Activated CD8-positive, alpha-beta memory T cell treated with anti-CD3 and anti-CD28 coated beads, Interleukin-2, amount 10 ng/mL, durations not matched to agents 7 days and 5 days (primary cell): Measurements from ENCODE around the gene TRIM54. TPM values are rescaled to one million over a fixed set of nuclear protein-coding genes. Genes with fewer than 3 reads are reported as not detected.

ENCODE experiments used
- total RNA-seq, 2 experiments: library from RNA; stranded (reverse); gene quantifications; one replicate each; pipeline ENCODE4 v1.2.3, GENCODE V29; 2021

TRIM54 gene
- total RNA-seq, 2 experiments from 2014 or later = 0.28 TPM; not detected in 1

Other genes with a start within 250 kb of the TRIM54 start
- gene TMEM214, start 249.5 kb upstream of the TRIM54 start, total RNA-seq = 10 to 100 TPM; 68.7 to 86.6 TPM
- gene AGBL5, start 230.8 kb upstream of the TRIM54 start, total RNA-seq = 10 to 100 TPM; 13.8 to 15.1 TPM
- gene OST4, start 210.8 kb upstream of the TRIM54 start, total RNA-seq = 100 to 1,000 TPM; 248 to 318 TPM
- under 1 TPM; 0.75 to 0.79 TPM for gene EMILIN1, start 203.8 kb upstream of the TRIM54 start, total RNA-seq
- 1 to 10 TPM; 8.0 to 8.8 TPM for gene KHK, start 195.7 kb upstream of the TRIM54 start, total RNA-seq
- gene CGREF1, start 163.3 kb upstream of the TRIM54 start, total RNA-seq = 1 to 10 TPM; 1.1 to 2.5 TPM
- under 1 TPM; 0.21 to 0.29 TPM for gene ABHD1, start 158.6 kb upstream of the TRIM54 start, total RNA-seq
- 10 to 100 TPM; 61.6 to 69.4 TPM for gene PREB, start 147.8 kb upstream of the TRIM54 start, total RNA-seq
- not detected for gene PRR30, start 143.0 kb upstream of the TRIM54 start, total RNA-seq
- gene TCF23, start 133.4 kb upstream of the TRIM54 start, total RNA-seq = not detected
- 10 to 100 TPM; 78.6 to 84.0 TPM for gene ATRAID, start 70.4 kb upstream of the TRIM54 start, total RNA-seq
- 10 to 100 TPM; 35.0 to 47.9 TPM for gene SLC5A6, start 70.2 kb upstream of the TRIM54 start, total RNA-seq
- 10 to 100 TPM; 78.6 to 99.5 TPM for gene CAD, start 65.1 kb upstream of the TRIM54 start, total RNA-seq
- under 1 TPM; 0.38 to 0.47 TPM for gene SLC30A3, start 19.4 kb upstream of the TRIM54 start, total RNA-seq
- not detected for gene DNAJC5G, start 7.0 kb upstream of the TRIM54 start, total RNA-seq
- 1 to 10 TPM; 1.1 to 2.6 TPM for gene UCN, start 26.0 kb downstream of the TRIM54 start, total RNA-seq
- gene MPV17, start 40.7 kb downstream of the TRIM54 start, total RNA-seq = 10 to 100 TPM; 87.4 to 97.6 TPM
- 10 to 100 TPM; 54.6 to 67.6 TPM for gene GTF3C2, start 74.3 kb downstream of the TRIM54 start, total RNA-seq
- 10 to 100 TPM; 38.6 to 43.1 TPM for gene EIF2B4, start 87.9 kb downstream of the TRIM54 start, total RNA-seq
- 100 to 1,000 TPM; 101 to 125 TPM for gene SNX17, start 88.2 kb downstream of the TRIM54 start, total RNA-seq
- gene ZNF513, start 98.3 kb downstream of the TRIM54 start, total RNA-seq = 10 to 100 TPM; 12.7 to 15.4 TPM
- gene PPM1G, start 127.2 kb downstream of the TRIM54 start, total RNA-seq = 100 to 1,000 TPM; 136 to 159 TPM
- 100 to 1,000 TPM in 1 of 2 experiments, 10 to 100 TPM in 1; 88.5 to 103 TPM for gene NRBP1, start 146.2 kb downstream of the TRIM54 start, total RNA-seq
- 1 to 10 TPM; 4.5 to 6.4 TPM for gene KRTCAP3, start 160.0 kb downstream of the TRIM54 start, total RNA-seq
- gene IFT172, start 207.3 kb downstream of the TRIM54 start, total RNA-seq = 10 to 100 TPM; 11.5 to 15.7 TPM
- gene FNDC4, start 212.8 kb downstream of the TRIM54 start, total RNA-seq = under 1 TPM in 1 of 2 experiments, not detected in 1; 0.14 TPM
- not detected for gene GCKR, start 214.4 kb downstream of the TRIM54 start, total RNA-seq